ENCODE measurements around the gene GSPT2.

Gene GSPT2

DNA sequence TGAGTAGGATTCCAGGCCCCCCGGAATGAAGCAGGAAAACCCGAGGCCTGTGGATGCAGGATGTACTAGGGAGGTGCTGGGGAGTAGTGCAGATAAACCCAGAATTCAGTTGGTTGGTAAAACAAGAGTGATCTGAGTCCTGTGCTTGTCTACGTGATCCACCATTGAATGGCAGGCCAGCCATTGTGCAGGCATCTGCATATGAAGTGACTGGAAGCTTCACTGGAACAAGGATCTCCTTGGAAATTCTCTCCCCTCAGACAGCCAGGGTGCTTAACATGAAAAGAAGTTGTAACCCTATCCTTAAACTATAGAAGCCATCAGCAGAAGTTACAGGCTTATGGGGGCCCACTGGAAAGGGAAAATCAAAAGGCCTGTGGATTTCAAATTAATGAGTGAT lies 656 bp upstream of the GSPT2 start:
- FAIRE-seq: no peak
- TF ChIP-seq, protein P1, sequence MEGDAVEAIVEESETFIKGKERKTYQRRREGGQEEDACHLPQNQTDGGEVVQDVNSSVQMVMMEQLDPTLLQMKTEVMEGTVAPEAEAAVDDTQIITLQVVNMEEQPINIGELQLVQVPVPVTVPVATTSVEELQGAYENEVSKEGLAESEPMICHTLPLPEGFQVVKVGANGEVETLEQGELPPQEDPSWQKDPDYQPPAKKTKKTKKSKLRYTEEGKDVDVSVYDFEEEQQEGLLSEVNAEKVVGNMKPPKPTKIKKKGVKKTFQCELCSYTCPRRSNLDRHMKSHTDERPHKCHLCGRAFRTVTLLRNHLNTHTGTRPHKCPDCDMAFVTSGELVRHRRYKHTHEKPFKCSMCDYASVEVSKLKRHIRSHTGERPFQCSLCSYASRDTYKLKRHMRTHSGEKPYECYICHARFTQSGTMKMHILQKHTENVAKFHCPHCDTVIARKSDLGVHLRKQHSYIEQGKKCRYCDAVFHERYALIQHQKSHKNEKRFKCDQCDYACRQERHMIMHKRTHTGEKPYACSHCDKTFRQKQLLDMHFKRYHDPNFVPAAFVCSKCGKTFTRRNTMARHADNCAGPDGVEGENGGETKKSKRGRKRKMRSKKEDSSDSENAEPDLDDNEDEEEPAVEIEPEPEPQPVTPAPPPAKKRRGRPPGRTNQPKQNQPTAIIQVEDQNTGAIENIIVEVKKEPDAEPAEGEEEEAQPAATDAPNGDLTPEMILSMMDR (IDR thresholded peaks at IDR 0.05; ENCODE audit: insufficient read depth, missing control alignments): no peak
- DNase-seq (ENCODE audit: insufficient read length, low spot score): no peak

DNA sequence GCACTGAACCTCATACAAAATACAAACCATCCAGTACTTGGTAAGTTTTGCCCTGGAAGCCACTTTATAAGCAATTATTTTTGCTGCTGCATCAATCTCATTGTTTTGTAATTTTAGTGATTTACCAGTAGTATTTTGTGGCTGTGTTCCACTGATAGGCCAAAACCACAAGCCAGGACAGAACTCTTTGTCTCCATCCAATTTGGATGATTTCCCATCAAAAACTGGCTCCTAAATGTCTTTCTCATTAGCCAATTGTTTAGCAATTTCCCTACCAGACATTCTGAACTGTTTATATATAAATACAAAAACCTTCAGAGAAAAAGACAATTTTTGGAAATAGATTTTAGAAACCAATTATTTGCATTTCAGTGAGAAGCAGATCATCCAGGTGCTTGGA lies 4.4 kb downstream of the GSPT2 start:
- TF ChIP-seq, protein P1 (IDR thresholded peaks at IDR 0.05; ENCODE audit: insufficient read depth, missing control alignments): no peak
- no peak for FAIRE-seq
- no peak for DNase-seq (ENCODE audit: insufficient read length, low spot score)

DNA sequence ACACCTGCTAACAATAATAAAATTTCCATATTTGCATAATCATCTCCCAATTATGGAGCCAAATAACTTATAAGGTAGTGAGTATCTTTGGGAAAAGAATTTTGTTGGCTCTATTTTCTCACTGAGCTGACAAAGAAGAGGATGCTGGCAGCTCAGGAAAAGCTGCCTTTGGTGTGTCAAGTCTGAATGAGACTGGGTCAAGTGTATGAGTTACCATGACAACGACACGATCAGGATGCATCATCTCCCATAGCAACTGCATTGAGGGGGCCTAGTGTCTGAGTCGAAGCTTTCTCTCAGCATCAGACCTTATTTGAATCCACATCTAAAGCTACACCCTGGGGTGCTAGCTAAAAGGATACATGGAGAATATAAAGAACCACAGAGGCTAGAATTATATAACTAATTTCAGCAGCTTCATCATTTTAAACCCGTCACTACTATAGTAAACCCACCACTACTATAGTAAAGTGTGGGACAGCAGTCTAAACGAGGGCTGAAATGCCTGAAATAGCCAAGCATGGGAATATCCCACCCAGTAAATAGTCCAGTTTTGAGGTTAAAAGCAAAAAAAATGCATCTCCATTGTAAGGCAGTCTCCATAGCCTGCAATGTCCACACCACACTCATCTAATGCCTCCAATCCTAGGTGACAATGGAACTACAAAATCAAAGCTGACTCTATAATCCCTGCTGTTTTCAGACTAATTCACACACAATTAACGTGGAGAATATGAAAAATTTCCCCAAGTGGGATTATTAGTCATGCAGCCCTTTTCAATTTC lies 16.0 kb downstream of the GSPT2 start:
- no peak for DNase-seq (ENCODE audit: insufficient read length, low spot score)
- FAIRE-seq: no peak
- TF ChIP-seq, protein P1 (IDR thresholded peaks at IDR 0.05; ENCODE audit: insufficient read depth, missing control alignments): no peak

DNA sequence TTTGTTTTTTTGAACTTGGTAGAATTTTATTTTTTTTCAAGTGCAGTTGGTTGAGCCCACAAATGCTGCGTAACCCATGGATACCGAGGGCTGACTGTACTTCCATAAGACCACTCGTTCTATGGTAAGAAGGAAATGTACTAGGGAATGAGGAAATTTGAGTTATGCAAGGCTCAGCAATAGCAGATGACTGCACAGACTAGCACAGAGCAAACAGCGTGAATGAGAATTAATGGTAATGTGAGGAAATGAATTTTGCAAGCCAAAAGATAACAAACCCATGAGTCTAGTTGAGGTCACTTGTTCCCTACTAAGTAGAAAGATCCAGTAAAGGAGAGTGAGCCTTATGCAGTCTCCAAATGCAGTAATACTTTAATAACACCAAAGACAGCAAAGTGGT lies 17.4 kb downstream of the GSPT2 start:
- FAIRE-seq: no peak
- no peak for DNase-seq (ENCODE audit: insufficient read length, low spot score)
- TF ChIP-seq, protein P1 (IDR thresholded peaks at IDR 0.05; ENCODE audit: insufficient read depth, missing control alignments): no peak

DNA sequence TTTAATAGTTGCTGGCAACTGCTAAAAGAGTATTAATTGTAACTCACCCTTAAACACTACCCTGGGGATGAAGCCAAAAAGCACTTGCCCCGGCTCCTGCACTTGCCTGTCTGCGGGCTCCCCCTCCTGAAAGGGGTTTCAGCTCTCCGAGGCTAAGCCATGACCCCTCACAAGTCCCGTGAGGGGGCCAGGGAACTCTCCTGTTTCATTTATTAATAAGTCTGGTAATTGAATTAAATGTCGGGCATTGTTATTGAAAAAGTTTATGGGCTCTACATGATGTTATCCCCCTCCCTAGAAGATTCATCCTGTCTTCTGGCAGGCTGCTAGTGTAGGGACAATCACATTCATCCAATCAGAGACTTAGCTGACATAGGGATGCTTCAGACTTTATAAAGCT lies 23.3 kb downstream of the GSPT2 start:
- TF ChIP-seq, protein P1 (IDR thresholded peaks at IDR 0.05; ENCODE audit: insufficient read depth, missing control alignments): no peak
- DNase-seq (ENCODE audit: insufficient read length, low spot score): no peak
- FAIRE-seq: no peak

DNA sequence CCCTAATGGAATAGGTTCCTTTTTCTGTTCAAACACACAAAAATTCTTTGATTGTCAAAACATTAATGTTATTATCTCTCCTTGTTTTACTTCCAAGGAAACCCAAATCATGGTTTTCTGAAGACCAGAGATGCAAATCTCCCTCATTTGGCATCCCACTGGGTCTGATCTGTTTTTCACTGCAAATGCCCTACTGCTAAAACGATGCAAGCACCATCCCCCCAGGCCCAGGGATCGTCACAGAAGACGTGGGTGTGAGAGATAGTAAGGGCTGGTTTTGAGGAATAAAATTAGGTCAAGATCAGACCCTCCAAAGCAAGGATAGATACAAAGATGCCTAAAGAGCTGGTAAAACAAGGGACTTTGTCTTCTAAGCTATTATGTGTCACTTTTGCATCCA lies 33.6 kb downstream of the GSPT2 start:
- TF ChIP-seq, protein P1 (IDR thresholded peaks at IDR 0.05; ENCODE audit: insufficient read depth, missing control alignments): no peak
- no peak for DNase-seq (ENCODE audit: insufficient read length, low spot score)
- no peak for FAIRE-seq

DNA sequence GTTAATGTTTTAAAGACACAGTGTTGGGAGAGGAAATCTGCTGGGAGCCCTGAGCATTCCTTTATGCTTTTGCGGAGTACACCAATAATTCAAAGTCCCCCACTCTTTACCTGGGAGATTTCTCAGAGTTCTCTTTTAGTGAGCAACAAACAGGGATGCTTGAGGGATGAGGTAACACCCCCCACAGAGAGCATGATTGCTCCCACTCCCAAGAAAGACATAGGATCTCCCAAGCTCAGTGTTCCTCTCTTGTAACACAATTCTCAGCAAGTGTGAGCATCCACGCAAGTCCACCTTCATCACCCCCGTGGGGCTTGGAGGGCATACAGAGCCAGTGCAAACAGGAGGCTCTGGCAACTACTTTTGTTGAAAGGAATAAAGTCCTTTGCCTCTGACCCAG lies 36.1 kb downstream of the GSPT2 start:
- TF ChIP-seq, protein P1 (IDR thresholded peaks at IDR 0.05; ENCODE audit: insufficient read depth, missing control alignments): no peak
- FAIRE-seq (no peak), DNase-seq (ENCODE audit: insufficient read length, low spot score) (no peak)
